Endodermal cell (in vitro differentiated cells): Measurements from ENCODE around the gene MRPS18A. TPM values are rescaled to one million over a fixed set of nuclear protein-coding genes. Genes with fewer than 3 reads are reported as not detected.
A peak's percentile ranks its signal among the peaks of the same experiment; 100 is the strongest.

Experiments used
- DNase-seq: peaks from one replicate; pipeline ENCODE4 v3.0.0-alpha.2; 2017
- H3K27ac ChIP-seq: 2 replicates; pipeline ENCODE4 v1.5.1; 2013; ENCODE audit warnings: mild to moderate bottlenecking, low read depth, low read length, moderate library complexity
- H3K27me3 ChIP-seq: 2 replicates; pipeline ENCODE4 v1.6.1; 2013; ENCODE audit warnings: mild to moderate bottlenecking, low read length, moderate library complexity; ENCODE audit not compliant: insufficient read depth, control insufficient read depth, poor library complexity, severe bottlenecking
- H3K36me3 ChIP-seq: 2 replicates; pipeline ENCODE4 v1.7.0; 2013; ENCODE audit warnings: mild to moderate bottlenecking, low read length, moderate library complexity; ENCODE audit not compliant: control insufficient read depth, insufficient read depth
- H3K4me1 ChIP-seq: one replicate; pipeline ENCODE4 v1.7.0; 2013; ENCODE audit warnings: low read length; ENCODE audit not compliant: control insufficient read depth, insufficient read depth
- H3K4me3 ChIP-seq: 2 replicates; pipeline ENCODE4 v1.5.1; 2013; ENCODE audit warnings: mild to moderate bottlenecking, low read length, moderate library complexity
- H3K9ac ChIP-seq: 2 replicates; pipeline ENCODE4 v1.6.1; 2013; ENCODE audit warnings: mild to moderate bottlenecking, low read length, moderate library complexity; ENCODE audit not compliant: poor library complexity, severe bottlenecking; ENCODE audit errors: extremely low read depth
- H3K9me3 ChIP-seq: 2 replicates; pipeline ENCODE4 v1.6.1; 2013; ENCODE audit warnings: mild to moderate bottlenecking, low read length, moderate library complexity; ENCODE audit not compliant: control insufficient read depth
- H3K27ac Mint-ChIP-seq: 2 replicates; pipeline ENCODE4 v1.8.0; 2020; ENCODE audit warnings: mixed read lengths
- H3K27me3 Mint-ChIP-seq: 2 replicates; pipeline ENCODE4 v1.8.0; 2021; ENCODE audit warnings: mild to moderate bottlenecking, mixed read lengths; ENCODE audit not compliant: insufficient read depth
- H3K36me3 Mint-ChIP-seq: 2 replicates; pipeline ENCODE4 v1.8.0; 2020; ENCODE audit warnings: low read depth, mixed read lengths
- H3K4me1 Mint-ChIP-seq: 2 replicates; pipeline ENCODE4 v1.8.0; 2020; ENCODE audit warnings: mixed read lengths
- H3K4me3 Mint-ChIP-seq: 2 replicates; pipeline ENCODE4 v1.8.0; 2020; ENCODE audit warnings: mild to moderate bottlenecking, moderate library complexity, mixed read lengths
- H3K9me3 Mint-ChIP-seq: 2 replicates; pipeline ENCODE4 v1.8.0; 2020; ENCODE audit warnings: mild to moderate bottlenecking, mixed read lengths
- WGBS, 2 experiments: methylation state at CpG; one replicate each; pipeline versions ENCODE4 v1.1.5 to v1.1.7; 2013; ENCODE audit warnings: missing lambda C conversion rate in 2 of 2, mixed read lengths in 1 of 2; ENCODE audit not compliant: insufficient coverage in 1 of 2, insufficient read length in 1 of 2; 5-methylcytosine and 5-hydroxymethylcytosine counted together
- total RNA-seq, 2 donors: library from RNA; stranded (reverse); fragmentation: NEBNext Ultra II Directional in 1 of 2; extraction: Animal tissue kit (Norgen Biotek cat#: 25700) in 1 of 2; gene quantifications; 2 replicates in 1 of 2; 3 replicates in 1 of 2; pipeline ENCODE4 v1.2.1, GENCODE V29; 2021
- TF ChIP-seq, protein P1 (sequence below): fragments of 200-600 bp; sonication (generic); conservative IDR thresholded peaks from 2 replicates; pipeline ENCODE4 v1.5.0; 2021; ENCODE audit warnings: antibody characterized with exemption, mild to moderate bottlenecking

Gene MRPS18A
- total RNA-seq, 2 donors from 2014 or later: 53.6 to 58.8 TPM

GRCh38 chr6:43629505-43630300 lies 57.9 kb downstream of the MRPS18A start:
- TF ChIP-seq, protein P1, sequence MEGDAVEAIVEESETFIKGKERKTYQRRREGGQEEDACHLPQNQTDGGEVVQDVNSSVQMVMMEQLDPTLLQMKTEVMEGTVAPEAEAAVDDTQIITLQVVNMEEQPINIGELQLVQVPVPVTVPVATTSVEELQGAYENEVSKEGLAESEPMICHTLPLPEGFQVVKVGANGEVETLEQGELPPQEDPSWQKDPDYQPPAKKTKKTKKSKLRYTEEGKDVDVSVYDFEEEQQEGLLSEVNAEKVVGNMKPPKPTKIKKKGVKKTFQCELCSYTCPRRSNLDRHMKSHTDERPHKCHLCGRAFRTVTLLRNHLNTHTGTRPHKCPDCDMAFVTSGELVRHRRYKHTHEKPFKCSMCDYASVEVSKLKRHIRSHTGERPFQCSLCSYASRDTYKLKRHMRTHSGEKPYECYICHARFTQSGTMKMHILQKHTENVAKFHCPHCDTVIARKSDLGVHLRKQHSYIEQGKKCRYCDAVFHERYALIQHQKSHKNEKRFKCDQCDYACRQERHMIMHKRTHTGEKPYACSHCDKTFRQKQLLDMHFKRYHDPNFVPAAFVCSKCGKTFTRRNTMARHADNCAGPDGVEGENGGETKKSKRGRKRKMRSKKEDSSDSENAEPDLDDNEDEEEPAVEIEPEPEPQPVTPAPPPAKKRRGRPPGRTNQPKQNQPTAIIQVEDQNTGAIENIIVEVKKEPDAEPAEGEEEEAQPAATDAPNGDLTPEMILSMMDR: no peak
- H3K27me3 Mint-ChIP-seq: no peaks in the 10 kb centered on the region
- Histone ChIP-seq H3K9ac (peak overlapping the region; percentile 95), H3K27me3 (no peaks in the 10 kb centered on the region), H3K4me3 (peak overlapping the region; percentile 95), H3K4me1 (no peaks in the 10 kb centered on the region), H3K36me3 (peaks cover 25% of the 10 kb centered on the region), H3K27ac (peak overlapping the region; percentile 98), H3K9me3 (no peaks in the 10 kb centered on the region)
- peaks cover 24% of the 10 kb centered on the region for H3K36me3 Mint-ChIP-seq
- WGBS, 2 experiments: 0% methylated on average over 21 to 41 of the region's 41 CpGs
- peak overlapping the region; percentile 80 for H3K4me3 Mint-ChIP-seq
- peaks cover 29% of the 10 kb centered on the region for H3K4me1 Mint-ChIP-seq
- no peaks in the 10 kb centered on the region for H3K9me3 Mint-ChIP-seq
- peak; percentile 97 for DNase-seq
- H3K27ac Mint-ChIP-seq: peak overlapping the region; percentile 99

DNA sequence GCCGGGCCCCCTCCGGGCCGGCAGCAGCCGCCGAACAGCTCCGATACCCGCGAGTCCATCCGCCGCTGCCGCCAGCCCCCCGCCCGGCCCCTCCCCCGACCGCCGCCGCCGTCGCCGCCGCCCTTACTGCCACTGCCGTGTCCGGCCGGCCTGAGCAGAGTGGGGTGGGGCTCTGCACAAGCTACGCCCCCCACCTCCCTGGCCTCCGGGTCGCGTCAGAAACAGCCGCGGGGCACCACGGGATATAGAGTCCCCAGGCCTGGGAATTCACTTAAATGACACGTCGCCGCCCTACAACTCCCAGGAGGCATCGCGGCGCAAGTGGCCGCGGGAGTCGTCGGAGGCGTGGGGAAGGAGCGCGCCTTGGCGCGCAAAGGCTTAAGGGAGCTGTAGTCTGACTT lies 58.5 kb downstream of the MRPS18A start, which contains the start of gene GTPBP2:
Gene GTPBP2, minus strand, starts transcription at position 161 of the 401 bp plus-strand sequence. Its CDS starts 102 bp downstream, at position 59.
- WGBS, 2 experiments: 0% methylated on average over 14 to 46 of the region's 46 CpGs
- no peaks in the 10 kb centered on the region for H3K27me3 ChIP-seq
- TF ChIP-seq, protein P1: no peak
- peak; percentile 99 for DNase-seq
- peak within 1 kb of the TSS; percentile 99 for H3K4me3 ChIP-seq
- peak within 1 kb of the TSS; percentile 95 for H3K9ac ChIP-seq
- peaks cover 31% of the 10 kb centered on the region for H3K36me3 ChIP-seq
- no peaks in the 10 kb centered on the region for H3K9me3 ChIP-seq
- no peaks in the 10 kb centered on the region for H3K9me3 Mint-ChIP-seq
- H3K4me1 Mint-ChIP-seq: peaks cover 29% of the 10 kb centered on the region
- peaks cover 29% of the 10 kb centered on the region for H3K36me3 Mint-ChIP-seq
- no peaks in the 10 kb centered on the region for H3K4me1 ChIP-seq
- peak within 1 kb of the TSS; percentile 99 for H3K27ac Mint-ChIP-seq
- H3K27ac ChIP-seq: peak within 1 kb of the TSS; percentile 98
- H3K4me3 Mint-ChIP-seq: peak within 1 kb of the TSS; percentile 80
- no peaks in the 10 kb centered on the region for H3K27me3 Mint-ChIP-seq

- no peaks in the 10 kb centered on the region for H3K9me3 Mint-ChIP-seq
- peak; percentile 87 for DNase-seq
- peaks cover 33% of the 10 kb centered on the region for H3K36me3 Mint-ChIP-seq
- Histone ChIP-seq H3K27me3 (no peaks in the 10 kb centered on the region), H3K4me3 (peak overlapping the region; percentile 99), H3K36me3 (peaks cover 36% of the 10 kb centered on the region), H3K27ac (peak overlapping the region; percentile 66), H3K9ac (peak overlapping the region; percentile 71), H3K9me3 (no peaks in the 10 kb centered on the region), H3K4me1 (no peaks in the 10 kb centered on the region)
- TF ChIP-seq, protein P1: no peak
- H3K4me3 Mint-ChIP-seq: peak overlapping the region; percentile 80
- 15 to 23% methylated on average over 9 to 25 of the region's 25 CpGs for WGBS, 2 experiments
- no peaks in the 10 kb centered on the region for H3K27me3 Mint-ChIP-seq
- peaks cover 29% of the 10 kb centered on the region for H3K4me1 Mint-ChIP-seq
- peak overlapping the region; percentile 93 for H3K27ac Mint-ChIP-seq
Measured at GRCh38 chr6:43628393-43629103, 59.0 kb downstream of the MRPS18A start.
